H1 (cell line): ENCODE measurements around the gene SH2D2A. TPM values are rescaled to one million over a fixed set of nuclear protein-coding genes. Genes with fewer than 3 reads are reported as not detected.
A peak's percentile ranks its signal among the peaks of the same experiment; 100 is the strongest.

Experiments used
- CTCF ChIA-PET: fragments of 300-600 bp; sonication (Branson Sonifier 250); formaldehyde crosslinking; loops from one replicate; lab custom pipeline; 2021; ENCODE audit not compliant: partially characterized antibody; lab: Charles Lee
- POLR2A ChIA-PET: fragments of 300-600 bp; sonication (Branson Sonifier 250); formaldehyde crosslinking; loops from one replicate; lab custom pipeline; 2021; ENCODE audit warnings: inconsistent platforms; ENCODE audit not compliant: partially characterized antibody; lab: Charles Lee
- DNase-seq, 2 experiments: peaks; one replicate each; pipeline versions ENCODE4 v3.0.0 to v3.0.0-alpha.2; 2010 to 2022; ENCODE audit warnings: low spot score in 2 of 2, low read depth in 1 of 2, mixed read lengths in 1 of 2
- FAIRE-seq: peaks from 2 replicates; lab custom pipeline; 2011; peaks lifted over from hg19 to GRCh38; lab: Jason Lieb, UNC
- H2AFZ ChIP-seq: 2 replicates; pipeline ENCODE4 v1.8.1; 2012; ENCODE audit warnings: low read length, inconsistent platforms
- H2AK5ac ChIP-seq: 2 replicates; pipeline ENCODE4 v1.6.1; 2013; ENCODE audit warnings: low read depth, low read length
- H2BK120ac ChIP-seq: replicated peaks from 2 replicates; pipeline ENCODE3; 2013; ENCODE audit warnings: low read depth, low read length, inconsistent platforms
- H2BK12ac ChIP-seq: 2 replicates; pipeline ENCODE4 v1.6.1; 2013; ENCODE audit warnings: low read depth, low read length
- H2BK15ac ChIP-seq: 2 replicates; pipeline ENCODE4 v1.6.1; 2013; ENCODE audit warnings: low read length
- H2BK20ac ChIP-seq: 2 replicates; pipeline ENCODE4 v1.6.1; 2013; ENCODE audit warnings: low read length
- H2BK5ac ChIP-seq: 2 replicates; pipeline ENCODE4 v1.6.1; 2013; ENCODE audit warnings: low read depth, low read length
- H3K14ac ChIP-seq: 2 replicates; pipeline ENCODE4 v1.6.1; 2013; ENCODE audit warnings: inconsistent platforms; ENCODE audit not compliant: insufficient read length
- H3K18ac ChIP-seq: 2 replicates; pipeline ENCODE4 v1.6.1; 2013; ENCODE audit warnings: low read length; ENCODE audit errors: extremely low read depth
- H3K23ac ChIP-seq: 2 replicates; pipeline ENCODE4 v1.6.1; 2013; ENCODE audit warnings: inconsistent platforms; ENCODE audit not compliant: insufficient read length
- H3K23me2 ChIP-seq: 2 replicates; pipeline ENCODE4 v1.6.1; 2013; ENCODE audit warnings: low read depth, low read length
- H3K27ac ChIP-seq: 2 replicates; pipeline ENCODE4 v1.6.1; 2011; ENCODE audit warnings: low read depth, low read length, inconsistent platforms
- H3K27me3 ChIP-seq, 4 experiments: replicated peaks in 1 of 4; 1 replicate in 1 of 4; 2 replicates in 3 of 4; pipeline versions ENCODE4 v1.6.1 to v1.8.1; 2011 to 2013; ENCODE audit warnings: low read length in 3 of 4, mild to moderate bottlenecking in 3 of 4, inconsistent platforms in 2 of 4, mixed read lengths in 2 of 4, moderate library complexity in 1 of 4; ENCODE audit not compliant: control insufficient read depth in 3 of 4, insufficient read depth in 3 of 4; ENCODE audit errors: extremely low read depth in 1 of 4
- H3K36me3 ChIP-seq, 4 experiments: 2 replicates each; pipeline versions ENCODE4 v1.6.1 to v1.8.1; 2011 to 2013; ENCODE audit warnings: mild to moderate bottlenecking in 4 of 4, low read length in 3 of 4, moderate library complexity in 2 of 4, control low read depth in 1 of 4, inconsistent platforms in 1 of 4; ENCODE audit not compliant: insufficient read depth in 4 of 4, control insufficient read depth in 2 of 4
- H3K4ac ChIP-seq: replicated peaks from 2 replicates; pipeline ENCODE3; 2013; ENCODE audit warnings: low read length, low read depth, mixed read lengths, inconsistent platforms; ENCODE audit not compliant: insufficient read length
- H3K4me1 ChIP-seq, 4 experiments: replicated peaks in 1 of 4; 1 replicate in 1 of 4; 2 replicates in 3 of 4; pipeline versions ENCODE4 v1.6.1 to v1.8.1; 2011 to 2013; ENCODE audit warnings: low read length in 3 of 4, inconsistent platforms in 2 of 4, mixed read lengths in 1 of 4; ENCODE audit not compliant: insufficient read depth in 4 of 4, control insufficient read depth in 3 of 4
- H3K4me2 ChIP-seq, 2 experiments: 2 replicates each; pipeline versions ENCODE4 v1.6.1 to v1.8.1; 2011 to 2013; ENCODE audit warnings: low read depth in 2 of 2, low read length in 2 of 2, control low read depth in 1 of 2, inconsistent platforms in 1 of 2, mild to moderate bottlenecking in 1 of 2; ENCODE audit not compliant: insufficient read depth in 1 of 2
- H3K4me3 ChIP-seq, 4 experiments: fragments of 200-600, 300-600 bp in 1 of 4; sonication (generic), shearing (Covaris generic), sonication (Bioruptor Twin) in 1 of 4; 2 replicates each; pipeline versions ENCODE4 v1.5.1 to v1.8.1; 2011 to 2016; ENCODE audit warnings: low read length in 4 of 4, low read depth in 3 of 4, control low read depth in 2 of 4, inconsistent platforms in 2 of 4, mild to moderate bottlenecking in 2 of 4, mixed read lengths in 1 of 4, moderate library complexity in 1 of 4; ENCODE audit not compliant: insufficient read depth in 2 of 4; ENCODE audit errors: extremely low read depth in 1 of 4
- H3K56ac ChIP-seq: replicated peaks from 2 replicates; pipeline ENCODE3; 2013; ENCODE audit warnings: low read depth, mild to moderate bottlenecking, mixed read lengths, low read length, inconsistent platforms; ENCODE audit not compliant: insufficient read length
- H3K79me1 ChIP-seq: 2 replicates; pipeline ENCODE4 v1.6.1; 2013; ENCODE audit warnings: low read depth, low read length, control low read depth
- H3K79me2 ChIP-seq, 2 experiments: 2 replicates each; pipeline versions ENCODE4 v1.6.1 to v1.8.1; 2012 to 2013; ENCODE audit warnings: low read length in 2 of 2, mild to moderate bottlenecking in 2 of 2, inconsistent platforms in 1 of 2; ENCODE audit not compliant: insufficient read depth in 2 of 2, control insufficient read depth in 1 of 2
- H3K9ac ChIP-seq, 4 experiments: replicated peaks in 1 of 4; 1 replicate in 1 of 4; 2 replicates in 3 of 4; pipeline versions ENCODE4 v1.6.1 to v1.8.1; 2011 to 2013; ENCODE audit warnings: low read depth in 3 of 4, low read length in 3 of 4, control low read depth in 2 of 4, mild to moderate bottlenecking in 2 of 4, moderate library complexity in 2 of 4, inconsistent platforms in 1 of 4; ENCODE audit errors: extremely low read depth in 1 of 4
- H3K9me3 ChIP-seq, 2 experiments: 2 replicates each; pipeline versions ENCODE4 v1.6.1 to v1.8.1; 2012 to 2013; ENCODE audit warnings: mild to moderate bottlenecking in 2 of 2, moderate library complexity in 2 of 2, control low read depth in 1 of 2, inconsistent platforms in 1 of 2, low read depth in 1 of 2, low read length in 1 of 2, mixed read lengths in 1 of 2; ENCODE audit not compliant: insufficient read depth in 2 of 2
- H4K20me1 ChIP-seq, 2 experiments: replicated peaks in 1 of 2; 2 replicates each; pipeline versions ENCODE3 to v1.8.1; 2011 to 2013; ENCODE audit warnings: inconsistent platforms in 2 of 2, low read length in 2 of 2, mild to moderate bottlenecking in 1 of 2; ENCODE audit not compliant: insufficient read depth in 2 of 2, control insufficient read depth in 1 of 2
- H4K5ac ChIP-seq: 2 replicates; pipeline ENCODE4 v1.6.1; 2013; ENCODE audit warnings: low read length, low read depth, mixed read lengths, inconsistent platforms; ENCODE audit not compliant: insufficient read length
- H4K8ac ChIP-seq: 2 replicates; pipeline ENCODE4 v1.8.0; 2013; ENCODE audit warnings: mild to moderate bottlenecking, moderate library complexity, low read length, inconsistent platforms; ENCODE audit not compliant: insufficient read depth; ENCODE audit errors: extremely low read depth
- H4K91ac ChIP-seq: replicated peaks from 2 replicates; pipeline ENCODE3; 2013; ENCODE audit warnings: low read length, mixed read lengths, inconsistent platforms; ENCODE audit not compliant: insufficient read length
- CBX5 ChIP-seq: fragments of 300-800, 300-1000 bp; sonication (generic); IDR thresholded peaks from 2 replicates; pipeline ENCODE4 v1.7.1; 2016; ENCODE audit warnings: antibody characterized with exemption, low read length, low read depth
- CBX8 ChIP-seq: fragments of 300-800, 300-1000 bp; sonication (generic); IDR thresholded peaks from 2 replicates; pipeline ENCODE4 v1.7.1; 2016; ENCODE audit warnings: low read depth, low read length, borderline replicate concordance
- CHD2 ChIP-seq: IDR thresholded peaks from 2 replicates; pipeline ENCODE4 v1.6.1; 2012; ENCODE audit warnings: low read length, improper control_type of control experiment
- CTBP2 ChIP-seq: IDR thresholded peaks from 2 replicates; pipeline ENCODE4 v1.7.0; 2011; ENCODE audit warnings: borderline replicate concordance, mild to moderate bottlenecking, moderate library complexity, mixed read lengths, low read length; ENCODE audit not compliant: insufficient read depth, insufficient read length
- NANOG ChIP-seq: IDR thresholded peaks from 2 replicates; pipeline ENCODE4 v1.6.1; 2011; ENCODE audit warnings: low read length, low read depth, mild to moderate bottlenecking, inconsistent platforms; ENCODE audit not compliant: insufficient read depth, poor library complexity, severe bottlenecking
- PHF8 ChIP-seq: fragments of 200-600 bp; sonication (generic); conservative IDR thresholded peaks from 2 replicates; pipeline ENCODE4 v1.7.1; 2012; ENCODE audit warnings: low read depth, mild to moderate bottlenecking, inconsistent platforms, low read length, moderate library complexity
- RAD21 ChIP-seq, 2 experiments: IDR thresholded peaks in 1 of 2; conservative IDR thresholded peaks in 1 of 2; 2 replicates each; pipeline ENCODE4 v1.6.1; 2011; ENCODE audit warnings: low read depth in 2 of 2, low read length in 2 of 2, improper control_type of control experiment in 1 of 2, inconsistent platforms in 1 of 2, mild to moderate bottlenecking in 1 of 2, moderate library complexity in 1 of 2
- RBBP5 ChIP-seq: IDR thresholded peaks from 2 replicates; pipeline ENCODE4 v1.7.1; 2012; ENCODE audit warnings: low read depth, mild to moderate bottlenecking, inconsistent platforms, low read length, moderate library complexity, borderline replicate concordance
- RXRA ChIP-seq: IDR thresholded peaks from 2 replicates; pipeline ENCODE4 v1.6.1; 2011; ENCODE audit warnings: low read depth, mild to moderate bottlenecking, low read length, moderate library complexity; ENCODE audit not compliant: insufficient read depth
- SIN3A ChIP-seq, 2 experiments: IDR thresholded peaks in 1 of 2; conservative IDR thresholded peaks in 1 of 2; 2 replicates each; pipeline ENCODE4 v1.6.1; 2011 to 2012; ENCODE audit warnings: low read length in 2 of 2, improper control_type of control experiment in 1 of 2, low read depth in 1 of 2, mild to moderate bottlenecking in 1 of 2
- ZNF274 ChIP-seq: IDR thresholded peaks from 2 replicates; pipeline ENCODE4 v1.7.0; 2012; ENCODE audit warnings: low read length, borderline replicate concordance; ENCODE audit errors: extremely low read depth
- WGBS, 2 experiments: shearing (Covaris generic) in 1 of 2; methylation state at CpG; one replicate each; pipeline versions ENCODE4 v1.1.6 to v1.1.7; 2013 to 2015; ENCODE audit warnings: low lambda C conversion rate in 2 of 2, mixed read lengths in 2 of 2, inconsistent platforms in 1 of 2, low coverage in 1 of 2, missing lambda C conversion rate in 1 of 2; ENCODE audit not compliant: insufficient replicate concordance in 2 of 2, insufficient coverage in 1 of 2, insufficient read length in 1 of 2; ENCODE audit errors: extremely low coverage in 1 of 2, missing lambda C conversion rate in 1 of 2; 5-methylcytosine and 5-hydroxymethylcytosine counted together
- polyA plus RNA-seq, 7 experiments: library from polyadenylated mRNA; depleted of rRNA in 3 of 7; stranded (reverse) in 5 of 7; unstranded in 2 of 7; fragments of >200 nt in 5 of 7; fragments of 200-250 nt in 2 of 7; gene quantifications; 1 replicate in 5 of 7; 2 replicates in 1 of 7; 4 replicates in 1 of 7; pipeline versions ENCODE4 v1.2.1 to v1.2.3, GENCODE V29; 2011 to 2013; ENCODE audit warnings: missing spikeins in 2 of 7, mixed read lengths in 2 of 7
- total RNA-seq: library from RNA; stranded (reverse); fragmentation: NEBNext Ultra II Directional; extraction: Animal tissue kit (Norgen Biotek cat#: 25700); gene quantifications from 2 replicates; pipeline ENCODE4 v1.2.1, GENCODE V29; 2021

SH2D2A gene
- total and polyA plus RNA-seq, 2 of the 8 experiments (the other 6 are each of a cell fraction or from before 2014, with no cell fraction given): 3.3 to 7.9 TPM

DNA sequence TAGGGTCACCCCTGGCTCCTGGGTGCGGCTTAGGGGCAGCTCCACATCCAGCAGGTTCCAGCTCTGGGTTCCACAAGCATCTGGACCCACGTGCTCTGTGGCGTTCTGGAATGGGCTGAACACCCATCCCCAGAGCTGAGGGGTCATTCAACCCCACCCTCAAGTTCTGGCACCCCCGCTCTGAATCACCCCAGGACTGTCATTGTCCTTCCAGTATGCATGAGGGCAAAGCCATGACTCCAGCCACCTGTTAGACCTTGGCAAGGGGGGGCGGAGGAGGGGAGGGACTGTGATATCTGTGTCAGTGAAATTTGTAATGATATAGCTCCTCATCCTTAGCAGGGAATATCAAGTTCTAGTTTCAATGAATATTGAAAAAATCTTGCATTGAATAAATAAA lies 30.0 kb upstream of the SH2D2A start:
- Histone ChIP-seq H3K4ac (no peak overlapping the region), H4K8ac (no peak overlapping the region; the same call in 1 of the 2 replicates), H4K20me1 (peaks cover 7 to 19% of the 10 kb centered on the region in 2 experiments), H4K5ac (no peak overlapping the region), H3K18ac (no peak overlapping the region), H2BK15ac (0 out of 2 replicates have a peak overlapping the region, but pooled peaks have one; percentile 72), H3K4me3 (no peak overlapping the region), H3K4me1 (peaks cover 0 to 25% (median 11%) of the 10 kb centered on the region in 4 experiments; a peak in 5 of 7 replicates), H4K91ac (no peak overlapping the region), H2BK5ac (no peak overlapping the region), H3K23ac (no peak overlapping the region), H3K14ac (no peak overlapping the region), H3K27me3 (peaks cover 68 to 97% (median 86%) of the 10 kb centered on the region in 4 experiments), H3K56ac (no peak overlapping the region), H3K9me3 (no peaks in the 10 kb centered on the region), H3K79me2 (no peaks in the 10 kb centered on the region), H2BK20ac (no peak overlapping the region), H3K79me1 (no peaks in the 10 kb centered on the region), H3K9ac (no peak overlapping the region), H2AK5ac (no peak overlapping the region), H3K27ac (no peak overlapping the region), H2AFZ (no peak overlapping the region), H3K4me2 (no peak overlapping the region; a peak in 1 of 4 replicates), H3K36me3 (no peaks in the 10 kb centered on the region), H2BK120ac (no peak overlapping the region), H3K23me2 (peaks cover 12% of the 10 kb centered on the region), H2BK12ac (0 out of 2 replicates have a peak overlapping the region, but pooled peaks have one; percentile 9)
- WGBS, 2 experiments: 73% methylated on average over 5 of the region's 5 CpGs; no CpG with 5 or more reads in 1 of the 2 experiments
- TF ChIP-seq CHD2: no peak
- TF ChIP-seq ZNF274: no peak
- no peak for TF ChIP-seq SIN3A (conservative IDR thresholded peaks at IDR 0.05 in 1 of 2, IDR thresholded peaks at IDR 0.05 in 1 of 2; ENCODE audit: low read depth in 1 of 2, low read length in 2 of 2)
- TF ChIP-seq PHF8: no peak
- TF ChIP-seq RXRA: no peak
- TF ChIP-seq RAD21 (IDR thresholded peaks at IDR 0.05 in 1 of 2, conservative IDR thresholded peaks at IDR 0.05 in 1 of 2; ENCODE audit: low read depth in 2 of 2, low read length in 2 of 2): no peak
- no peak for TF ChIP-seq CBX5
- TF ChIP-seq CTBP2: no peak
- TF ChIP-seq CBX8: no peak
- TF ChIP-seq RBBP5: no peak
- TF ChIP-seq NANOG: no peak
- no peak for FAIRE-seq
- DNase-seq: no peak
- CTCF ChIA-PET: interaction anchor here (0.7 to 25.2 kb wide), 9 partner anchors 14 to 157 kb away, joined by 3 to 719 read pairs (median 4); partner anchors contain the start of genes INSRR, NTRK1 and PEAR1
- POLR2A ChIA-PET: interaction anchor here (0.6 kb wide), 1 partner anchor 1022 kb away, joined by 4 read pairs; no protein-coding TSS in a partner anchor
